ENCODE data around the gene AEN.
A peak's percentile ranks its signal among the peaks of the same experiment; 100 is the strongest.

Gene AEN

GRCh38 chr15:88620995-88621772, at the start of gene AEN:
AEN (plus strand) TSS chr15:88621340; CDS start chr15:88626210, 4,870 bp downstream.
- TF ChIP-seq CTCF (IDR thresholded peaks at IDR 0.05), result peak; percentile 60
- Histone ChIP-seq H3K27ac (peak within 1 kb of the TSS; percentile 38), H3K27me3 (peaks cover 7% of the 10 kb centered on the region), H3K36me3 (no peaks in the 10 kb centered on the region), H3K4me1 (ENCODE audit: control insufficient read depth in 1 of 2, insufficient read depth in 1 of 2, low read depth in 1 of 2, low read length in 1 of 2) (peaks cover 16 to 18% of the 10 kb centered on the region in 2 experiments), H3K9me3 (no peaks in the 10 kb centered on the region), H3K4me3 (ENCODE audit: low read depth in 1 of 2, low read length in 1 of 2) (peak within 1 kb of the TSS; percentile 60 to 89)

GRCh38 chr15:88571852-88572259, 49.3 kb upstream of the AEN start:
- Histone ChIP-seq H3K27ac (no peak overlapping the region), H3K4me1 (ENCODE audit: control insufficient read depth in 1 of 2, insufficient read depth in 1 of 2, low read depth in 1 of 2, low read length in 1 of 2) (no peaks in the 10 kb centered on the region), H3K36me3 (no peaks in the 10 kb centered on the region), H3K9me3 (no peaks in the 10 kb centered on the region), H3K4me3 (ENCODE audit: low read depth in 1 of 2, low read length in 1 of 2) (no peak overlapping the region), H3K27me3 (peaks cover 26% of the 10 kb centered on the region)
- TF ChIP-seq CTCF (IDR thresholded peaks at IDR 0.05), result no peak

GRCh38 chr15:88574077-88574476, 47.1 kb upstream of the AEN start:
- Histone ChIP-seq H3K36me3 (no peaks in the 10 kb centered on the region), H3K27me3 (peaks cover 17% of the 10 kb centered on the region), H3K4me1 (ENCODE audit: control insufficient read depth in 1 of 2, insufficient read depth in 1 of 2, low read depth in 1 of 2, low read length in 1 of 2) (no peaks in the 10 kb centered on the region), H3K27ac (no peak overlapping the region), H3K9me3 (no peaks in the 10 kb centered on the region), H3K4me3 (ENCODE audit: low read depth in 1 of 2, low read length in 1 of 2) (no peak overlapping the region)
- TF ChIP-seq CTCF (IDR thresholded peaks at IDR 0.05), result no peak

- Histone ChIP-seq H3K36me3 (no peaks in the 10 kb centered on the region), H3K27ac (no peak overlapping the region), H3K4me1 (ENCODE audit: control insufficient read depth in 1 of 2, insufficient read depth in 1 of 2, low read depth in 1 of 2, low read length in 1 of 2) (no peaks in the 10 kb centered on the region), H3K9me3 (no peaks in the 10 kb centered on the region), H3K4me3 (ENCODE audit: low read depth in 1 of 2, low read length in 1 of 2) (no peak overlapping the region), H3K27me3 (peaks cover 14% of the 10 kb centered on the region)
- no peak for TF ChIP-seq CTCF (IDR thresholded peaks at IDR 0.05)
Measured at GRCh38 chr15:88574655-88575054, 46.5 kb upstream of the AEN start.

GRCh38 chr15:88579322-88579721, 41.8 kb upstream of the AEN start:
- H3K4me3 ChIP-seq (ENCODE audit: low read depth in 1 of 2, low read length in 1 of 2), result no peak overlapping the region
- H3K27me3 ChIP-seq, result peaks cover 10% of the 10 kb centered on the region
- TF ChIP-seq CTCF (IDR thresholded peaks at IDR 0.05), result no peak
- no peaks in the 10 kb centered on the region for H3K9me3 ChIP-seq
- no peaks in the 10 kb centered on the region for H3K4me1 ChIP-seq (ENCODE audit: control insufficient read depth in 1 of 2, insufficient read depth in 1 of 2, low read depth in 1 of 2, low read length in 1 of 2)
- no peak overlapping the region for H3K27ac ChIP-seq
- H3K36me3 ChIP-seq, result no peaks in the 10 kb centered on the region
